Left lung (tissue), 10 donors: ENCODE data around the gene SLAMF7. TPM values are rescaled to one million over a fixed set of nuclear protein-coding genes. Genes with fewer than 3 reads are reported as not detected.
"Not testable (repeated sequence)": the region's sequence is repeated elsewhere in the genome, so short reads cannot be mapped to it uniquely, and the experiment has no call there.

Experiments used
- ATAC-seq: fragments of 200-7000 bp; cut with Tn5 transposase; one replicate; pipeline ENCODE4 v1.9.1; 2020; ENCODE audit warnings: moderate library complexity
- DNase-seq, 4 donors: peaks; one replicate each; pipeline ENCODE4 v3.0.0-alpha.2; 2013 to 2020
- H3K27ac ChIP-seq, 2 donors: fragments of 200-600 bp; sonication (generic) in 1 of 2; one replicate each; pipeline versions ENCODE4 v1.5.0 to v1.8.0; 2020 to 2021
- H3K27me3 ChIP-seq, 2 donors: fragments of 200-600 bp; sonication (generic) in 1 of 2; one replicate each; pipeline versions ENCODE4 v1.5.0 to v1.8.0; 2020 to 2021
- H3K36me3 ChIP-seq, 2 donors: fragments of 200-600 bp; sonication (generic) in 1 of 2; one replicate each; pipeline versions ENCODE4 v1.5.0 to v1.8.0; 2020 to 2021
- H3K4me1 ChIP-seq, 2 donors: fragments of 200-600 bp; one replicate each; pipeline ENCODE4 v1.8.0; 2021
- H3K4me3 ChIP-seq, 2 donors: fragments of 200-600 bp; sonication (generic) in 1 of 2; one replicate each; pipeline versions ENCODE4 v1.5.0 to v1.8.0; 2020 to 2021; ENCODE audit warnings: mild to moderate bottlenecking in 1 of 2
- H3K9me3 ChIP-seq, 2 donors: fragments of 200-600 bp; sonication (generic) in 1 of 2; one replicate each; pipeline versions ENCODE4 v1.5.0 to v1.8.0; 2020 to 2021
- intact Hi-C, 2 donors: fragments of 100-400 bp; cut with DNase I; formaldehyde crosslinking; loops; one replicate each; pipeline versions ENCODE4 v1.11.2 to v1.14.2; 2022
- polyA plus RNA-seq, 6 donors: library from polyadenylated mRNA; unstranded; fragments of 120-200 nt; gene quantifications; one replicate each; pipeline ENCODE4 v1.2.1, GENCODE V29; 2013; ENCODE audit not compliant: insufficient read length in 6 of 6
- total RNA-seq, 2 donors: library from RNA; stranded (reverse); fragmentation: NEBNext Ultra II Directional; extraction: Animal tissue kit (Norgen Biotek cat#: 25700); gene quantifications; one replicate each; pipeline ENCODE4 v1.2.1, GENCODE V29; 2021
- TF ChIP-seq, protein P1 (sequence below), 2 donors: fragments of 200-600 bp; sonication (generic) in 1 of 2; IDR thresholded peaks; one replicate each; pipeline versions ENCODE4 v1.5.0 to v1.8.0; 2021; ENCODE audit warnings: antibody characterized with exemption in 2 of 2
- donor health status: DM: no; HTN: yes; CAD: no.
- donor health status: DM: no; HTN: no; CAD: no.

SLAMF7 gene
- total and polyA plus RNA-seq, 8 donors: 0.77 to 33.8 (median 1.2) TPM

DNA sequence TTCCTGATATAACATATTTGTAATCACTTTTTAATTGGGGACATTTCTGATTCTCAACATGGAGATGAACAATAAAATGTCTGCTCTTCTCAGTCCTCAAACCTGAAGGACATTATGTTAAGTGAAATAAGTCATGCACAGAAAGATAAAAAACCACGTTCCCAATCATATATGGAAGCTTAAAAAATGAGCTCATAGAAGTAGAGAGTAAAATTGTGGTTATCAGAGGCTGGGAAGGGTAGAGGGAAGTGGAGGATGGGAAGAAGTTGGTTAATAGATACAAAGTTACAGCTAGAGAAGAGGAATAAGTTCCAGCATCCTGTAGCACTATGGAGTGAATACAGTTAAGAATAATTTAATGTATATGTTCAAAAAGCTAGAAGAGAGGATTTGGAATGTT lies 25.9 kb upstream of the SLAMF7 start:
- TF ChIP-seq, protein P1, sequence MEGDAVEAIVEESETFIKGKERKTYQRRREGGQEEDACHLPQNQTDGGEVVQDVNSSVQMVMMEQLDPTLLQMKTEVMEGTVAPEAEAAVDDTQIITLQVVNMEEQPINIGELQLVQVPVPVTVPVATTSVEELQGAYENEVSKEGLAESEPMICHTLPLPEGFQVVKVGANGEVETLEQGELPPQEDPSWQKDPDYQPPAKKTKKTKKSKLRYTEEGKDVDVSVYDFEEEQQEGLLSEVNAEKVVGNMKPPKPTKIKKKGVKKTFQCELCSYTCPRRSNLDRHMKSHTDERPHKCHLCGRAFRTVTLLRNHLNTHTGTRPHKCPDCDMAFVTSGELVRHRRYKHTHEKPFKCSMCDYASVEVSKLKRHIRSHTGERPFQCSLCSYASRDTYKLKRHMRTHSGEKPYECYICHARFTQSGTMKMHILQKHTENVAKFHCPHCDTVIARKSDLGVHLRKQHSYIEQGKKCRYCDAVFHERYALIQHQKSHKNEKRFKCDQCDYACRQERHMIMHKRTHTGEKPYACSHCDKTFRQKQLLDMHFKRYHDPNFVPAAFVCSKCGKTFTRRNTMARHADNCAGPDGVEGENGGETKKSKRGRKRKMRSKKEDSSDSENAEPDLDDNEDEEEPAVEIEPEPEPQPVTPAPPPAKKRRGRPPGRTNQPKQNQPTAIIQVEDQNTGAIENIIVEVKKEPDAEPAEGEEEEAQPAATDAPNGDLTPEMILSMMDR (IDR thresholded peaks at IDR 0.05): no peak
- H3K27ac ChIP-seq: peak overlapping the region in 1 of 2 donors; percentile 88
- DNase-seq (no peak), ATAC-seq (peak; percentile 17)
- H3K9me3 ChIP-seq: no peaks in the 10 kb centered on the region
- no peaks in the 10 kb centered on the region for H3K36me3 ChIP-seq
- intact Hi-C loops: no loop called here
- peaks cover 0 to 49% of the 10 kb centered on the region in 2 donors for H3K4me1 ChIP-seq
- H3K4me3 ChIP-seq: no peak overlapping the region
- H3K27me3 ChIP-seq: peaks cover 0 to 6% of the 10 kb centered on the region in 2 donors

- H3K4me3 ChIP-seq, DNase-seq, H3K27me3 ChIP-seq, ATAC-seq, intact Hi-C loops, H3K36me3 ChIP-seq, H3K27ac ChIP-seq, H3K9me3 ChIP-seq: not testable (repeated sequence)
- H3K4me1 ChIP-seq: peaks cover 0 to 49% of the 10 kb centered on the region in 2 donors
Observed at GRCh38 chr1:160714034-160714648, 24.9 kb upstream of the SLAMF7 start.

DNA sequence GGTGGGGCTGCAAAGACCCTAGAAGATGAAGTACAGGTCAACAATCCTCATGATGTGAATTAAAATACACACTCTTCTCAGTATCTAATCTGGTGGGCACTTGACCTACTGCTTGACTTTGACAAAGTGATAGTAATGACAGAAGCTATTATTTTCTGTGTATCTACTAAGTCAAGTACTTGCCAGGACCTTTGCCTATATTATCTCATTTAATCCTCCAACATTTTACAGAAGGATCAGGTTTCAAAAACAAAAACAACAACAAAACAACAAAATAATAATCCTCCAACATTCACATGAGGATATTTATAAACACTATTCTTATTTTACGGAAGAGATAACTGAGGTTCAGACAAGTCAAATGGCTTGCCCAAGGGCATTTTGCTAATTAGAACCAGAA lies 23.0 kb upstream of the SLAMF7 start:
- DNase-seq (no peak), ATAC-seq (no peak)
- Histone ChIP-seq H3K4me1 (peaks cover 0 to 53% of the 10 kb centered on the region in 2 donors), H3K4me3 (no peak overlapping the region), H3K27me3 (peaks cover 0 to 6% of the 10 kb centered on the region in 2 donors), H3K36me3 (no peaks in the 10 kb centered on the region), H3K9me3 (no peaks in the 10 kb centered on the region), H3K27ac (no peak overlapping the region)
- intact Hi-C loops: no loop called here
- TF ChIP-seq, protein P1 (IDR thresholded peaks at IDR 0.05): no peak

DNA sequence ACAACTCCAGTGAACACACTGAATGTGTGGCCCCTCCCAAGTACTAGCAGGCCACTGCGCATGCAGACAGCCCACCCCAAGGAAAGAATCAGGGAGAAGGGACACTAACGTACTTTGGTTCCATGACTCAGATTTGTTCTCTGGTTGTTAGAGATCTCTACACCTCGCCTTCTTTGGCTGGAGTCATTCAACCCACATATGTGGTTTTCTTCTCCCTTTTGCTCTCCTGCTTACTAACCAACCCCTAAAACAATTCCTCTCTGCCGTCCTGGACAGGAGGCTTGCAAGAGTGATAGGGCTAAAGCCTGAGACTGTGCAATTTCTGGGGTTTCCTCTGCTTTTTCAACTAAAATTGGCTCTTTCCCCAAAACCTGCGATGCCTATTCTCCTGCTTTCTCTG lies 21.7 kb upstream of the SLAMF7 start:
- Histone ChIP-seq H3K36me3 (no peaks in the 10 kb centered on the region), H3K4me1 (peaks cover 0 to 53% of the 10 kb centered on the region in 2 donors), H3K27ac (no peak overlapping the region), H3K4me3 (no peak overlapping the region), H3K9me3 (no peaks in the 10 kb centered on the region), H3K27me3 (no peaks in the 10 kb centered on the region)
- TF ChIP-seq, protein P1 (IDR thresholded peaks at IDR 0.05): no peak
- intact Hi-C loops: no loop called here
- ATAC-seq: no peak
- no peak for DNase-seq

DNA sequence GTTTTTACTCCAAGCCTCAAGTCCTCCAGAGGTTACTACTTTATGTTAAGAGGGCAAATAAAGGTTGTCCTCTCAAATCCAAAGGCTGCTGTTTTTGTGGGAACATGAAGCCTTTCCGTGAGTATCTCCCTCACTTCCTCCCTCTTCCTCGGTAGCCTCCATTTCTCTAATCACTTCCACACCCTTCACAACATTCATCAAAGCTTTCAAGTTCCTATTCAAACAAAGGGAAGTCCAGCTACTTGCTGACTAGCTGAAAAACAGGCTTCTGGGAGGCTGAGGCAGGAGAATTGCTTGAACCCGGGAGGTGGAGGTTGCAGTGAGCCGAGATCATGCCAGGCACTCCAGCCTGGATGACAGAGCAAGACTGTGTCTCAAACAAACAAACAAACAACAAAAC lies 20.8 kb upstream of the SLAMF7 start:
- Histone ChIP-seq H3K4me3 (no peak overlapping the region), H3K36me3 (no peaks in the 10 kb centered on the region), H3K9me3 (no peaks in the 10 kb centered on the region), H3K4me1 (peaks cover 0 to 53% of the 10 kb centered on the region in 2 donors), H3K27ac (no peak overlapping the region), H3K27me3 (no peaks in the 10 kb centered on the region)
- TF ChIP-seq, protein P1 (IDR thresholded peaks at IDR 0.05): no peak
- intact Hi-C loops: no loop called here
- no peak for DNase-seq
- ATAC-seq: no peak
